Measurements from ENCODE around the gene HPCAL1.

DNA sequence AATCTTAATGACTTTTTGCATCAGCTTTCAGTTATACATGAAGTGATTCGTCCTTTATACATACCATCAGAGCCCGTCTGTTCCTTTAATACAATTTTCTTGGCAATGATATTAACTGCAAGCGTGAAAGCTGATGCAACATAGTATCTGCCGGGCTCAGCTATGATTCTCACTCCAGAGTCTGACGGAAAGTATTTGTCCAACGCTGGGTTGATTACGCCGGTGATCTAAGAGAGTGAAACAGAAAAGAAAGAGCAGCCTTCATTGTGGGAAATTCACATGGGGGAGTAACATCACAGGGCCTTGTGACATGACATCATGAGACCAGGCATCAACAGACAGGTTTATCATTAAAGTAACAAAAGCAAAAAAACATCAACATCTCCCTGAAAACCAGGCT, 139.2 kb downstream of the HPCAL1 start:
- TF ChIP-seq CTCF (IDR thresholded peaks at IDR 0.05) (no peak), EZH2 (IDR thresholded peaks at IDR 0.05) (no peak)

All from neural progenitor cell (in vitro differentiated cells).